SK-N-SH (cell line): ENCODE measurements around the gene USP32.

ENCODE experiments used
- EZH2phosphoT487 ChIP-seq: fragments of 200-600 bp; sonication (generic); IDR thresholded peaks from 2 replicates; pipeline ENCODE4 v1.6.1; 2017; ENCODE audit warnings: low read depth, mixed run types, mild to moderate bottlenecking, antibody characterized with exemption, moderate library complexity, borderline replicate concordance
- GABPA ChIP-seq: IDR thresholded peaks from 2 replicates; pipeline ENCODE4 v1.4.0; 2012; ENCODE audit warnings: low read depth, mild to moderate bottlenecking
- MAX ChIP-seq: IDR thresholded peaks from 2 replicates; pipeline ENCODE4 v1.4.0; 2012; ENCODE audit warnings: low read depth
- MXI1 ChIP-seq: IDR thresholded peaks from 2 replicates; pipeline ENCODE4 v1.6.1; 2012; ENCODE audit warnings: mild to moderate bottlenecking, low read depth, low read length, improper control_type of control experiment
- POLR2AphosphoS5 ChIP-seq: IDR thresholded peaks from 2 replicates; pipeline ENCODE4 v1.6.1; 2012; ENCODE audit warnings: low read depth, low read length
- SMC3 ChIP-seq: IDR thresholded peaks from 2 replicates; pipeline ENCODE4 v1.6.1; 2012; ENCODE audit warnings: low read depth, low read length, improper control_type of control experiment
- TF ChIP-seq, protein P1 (sequence below): fragments of 200-600 bp; sonication (generic); IDR thresholded peaks from 2 replicates; pipeline ENCODE4 v1.6.1; 2017; ENCODE audit warnings: antibody characterized with exemption, mild to moderate bottlenecking, moderate library complexity
- TF ChIP-seq, protein P2 (sequence below): fragments of 150-350 bp; IDR thresholded peaks from 2 replicates; pipeline ENCODE4 v1.6.1; 2017; ENCODE audit warnings: antibody characterized with exemption, low read length, low read depth, borderline replicate concordance

- TF ChIP-seq, protein P1, sequence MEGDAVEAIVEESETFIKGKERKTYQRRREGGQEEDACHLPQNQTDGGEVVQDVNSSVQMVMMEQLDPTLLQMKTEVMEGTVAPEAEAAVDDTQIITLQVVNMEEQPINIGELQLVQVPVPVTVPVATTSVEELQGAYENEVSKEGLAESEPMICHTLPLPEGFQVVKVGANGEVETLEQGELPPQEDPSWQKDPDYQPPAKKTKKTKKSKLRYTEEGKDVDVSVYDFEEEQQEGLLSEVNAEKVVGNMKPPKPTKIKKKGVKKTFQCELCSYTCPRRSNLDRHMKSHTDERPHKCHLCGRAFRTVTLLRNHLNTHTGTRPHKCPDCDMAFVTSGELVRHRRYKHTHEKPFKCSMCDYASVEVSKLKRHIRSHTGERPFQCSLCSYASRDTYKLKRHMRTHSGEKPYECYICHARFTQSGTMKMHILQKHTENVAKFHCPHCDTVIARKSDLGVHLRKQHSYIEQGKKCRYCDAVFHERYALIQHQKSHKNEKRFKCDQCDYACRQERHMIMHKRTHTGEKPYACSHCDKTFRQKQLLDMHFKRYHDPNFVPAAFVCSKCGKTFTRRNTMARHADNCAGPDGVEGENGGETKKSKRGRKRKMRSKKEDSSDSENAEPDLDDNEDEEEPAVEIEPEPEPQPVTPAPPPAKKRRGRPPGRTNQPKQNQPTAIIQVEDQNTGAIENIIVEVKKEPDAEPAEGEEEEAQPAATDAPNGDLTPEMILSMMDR, result no peak
- TF ChIP-seq GABPA (no peak), MXI1 (no peak), SMC3 (no peak), POLR2AphosphoS5 (no peak), EZH2phosphoT487 (no peak), MAX (no peak)
- TF ChIP-seq, protein P2, sequence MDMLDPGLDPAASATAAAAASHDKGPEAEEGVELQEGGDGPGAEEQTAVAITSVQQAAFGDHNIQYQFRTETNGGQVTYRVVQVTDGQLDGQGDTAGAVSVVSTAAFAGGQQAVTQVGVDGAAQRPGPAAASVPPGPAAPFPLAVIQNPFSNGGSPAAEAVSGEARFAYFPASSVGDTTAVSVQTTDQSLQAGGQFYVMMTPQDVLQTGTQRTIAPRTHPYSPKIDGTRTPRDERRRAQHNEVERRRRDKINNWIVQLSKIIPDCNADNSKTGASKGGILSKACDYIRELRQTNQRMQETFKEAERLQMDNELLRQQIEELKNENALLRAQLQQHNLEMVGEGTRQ, result no peak
Observed at GRCh38 chr17:60311936-60312335, 80.0 kb downstream of the USP32 start.
